Astrocyte of the spinal cord (primary cell): ENCODE data around the gene HDAC1.

Source experiments
- DNase-seq: peaks from one replicate; pipeline ENCODE4 v3.0.0; 2011; ENCODE audit warnings: low read depth, low spot score
- H3K4me3 ChIP-seq: 2 replicates; pipeline ENCODE4 v1.5.1; 2011; ENCODE audit warnings: low read depth, mild to moderate bottlenecking, low read length, moderate library complexity
- in situ Hi-C: cut with HindIII; loops from 2 replicates; pipeline ENCODE4 v1.10.0; 2017; ENCODE audit warnings: low sequenced_read_pairs
- TF ChIP-seq, protein P1 (sequence below): IDR thresholded peaks from 2 replicates; pipeline ENCODE4 v1.5.1; 2012; ENCODE audit warnings: low read depth, mild to moderate bottlenecking, low read length, inconsistent platforms

HDAC1 gene

GRCh38 chr1:32265846-32266245, 26.0 kb upstream of the HDAC1 start:
- DNase-seq = no peak
- TF ChIP-seq, protein P1, sequence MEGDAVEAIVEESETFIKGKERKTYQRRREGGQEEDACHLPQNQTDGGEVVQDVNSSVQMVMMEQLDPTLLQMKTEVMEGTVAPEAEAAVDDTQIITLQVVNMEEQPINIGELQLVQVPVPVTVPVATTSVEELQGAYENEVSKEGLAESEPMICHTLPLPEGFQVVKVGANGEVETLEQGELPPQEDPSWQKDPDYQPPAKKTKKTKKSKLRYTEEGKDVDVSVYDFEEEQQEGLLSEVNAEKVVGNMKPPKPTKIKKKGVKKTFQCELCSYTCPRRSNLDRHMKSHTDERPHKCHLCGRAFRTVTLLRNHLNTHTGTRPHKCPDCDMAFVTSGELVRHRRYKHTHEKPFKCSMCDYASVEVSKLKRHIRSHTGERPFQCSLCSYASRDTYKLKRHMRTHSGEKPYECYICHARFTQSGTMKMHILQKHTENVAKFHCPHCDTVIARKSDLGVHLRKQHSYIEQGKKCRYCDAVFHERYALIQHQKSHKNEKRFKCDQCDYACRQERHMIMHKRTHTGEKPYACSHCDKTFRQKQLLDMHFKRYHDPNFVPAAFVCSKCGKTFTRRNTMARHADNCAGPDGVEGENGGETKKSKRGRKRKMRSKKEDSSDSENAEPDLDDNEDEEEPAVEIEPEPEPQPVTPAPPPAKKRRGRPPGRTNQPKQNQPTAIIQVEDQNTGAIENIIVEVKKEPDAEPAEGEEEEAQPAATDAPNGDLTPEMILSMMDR = no peak
- in situ Hi-C loops = no loop called here
- H3K4me3 ChIP-seq = no peak overlapping the region

GRCh38 chr1:32266921-32267591, 24.8 kb upstream of the HDAC1 start:
- TF ChIP-seq, protein P1 = no peak
- H3K4me3 ChIP-seq = no peak overlapping the region

GRCh38 chr1:32269744-32270143, 22.1 kb upstream of the HDAC1 start:
- DNase-seq = no peak
- no peak overlapping the region for H3K4me3 ChIP-seq
- TF ChIP-seq, protein P1 = no peak
- in situ Hi-C loops = no loop called here

More at GRCh38 chr1:32266921-32267591, 24.8 kb upstream of the HDAC1 start:
- DNase-seq = peak; percentile 42
- in situ Hi-C loops = no loop called here

- H3K4me3 ChIP-seq = no peak overlapping the region
- TF ChIP-seq, protein P1 = no peak
- in situ Hi-C loops = no loop called here
- DNase-seq = no peak
Measured at GRCh38 chr1:32272557-32273390, 19.1 kb upstream of the HDAC1 start.

GRCh38 chr1:32273391-32274208, 18.3 kb upstream of the HDAC1 start:
- H3K4me3 ChIP-seq = no peak overlapping the region
- no peak for DNase-seq
- in situ Hi-C loops = no loop called here
- TF ChIP-seq, protein P1 = no peak

- no peak overlapping the region for H3K4me3 ChIP-seq
- TF ChIP-seq, protein P1 = no peak
- no peak for DNase-seq
- in situ Hi-C loops = no loop called here
Measured at GRCh38 chr1:32274646-32275340, 17.1 kb upstream of the HDAC1 start.
